GM18951 (cell line): ENCODE measurements around the gene MYLK3.

Experiments used
- POLR2A ChIP-seq: IDR thresholded peaks from 4 replicates; pipeline ENCODE4 v1.6.1; 2011; ENCODE audit warnings: mild to moderate bottlenecking; ENCODE audit not compliant: insufficient read length, insufficient read depth; ENCODE audit errors: extremely low read depth
- in situ Hi-C: fragments of 300-500 bp; cut with MboI; formaldehyde crosslinking; loops from one replicate; pipeline ENCODE4 v1.12.0; 2022; ENCODE audit warnings: low sequenced_read_pairs, mixed read lengths, inconsistent platforms; ENCODE audit not compliant: unreplicated experiment

MYLK3 gene

DNA sequence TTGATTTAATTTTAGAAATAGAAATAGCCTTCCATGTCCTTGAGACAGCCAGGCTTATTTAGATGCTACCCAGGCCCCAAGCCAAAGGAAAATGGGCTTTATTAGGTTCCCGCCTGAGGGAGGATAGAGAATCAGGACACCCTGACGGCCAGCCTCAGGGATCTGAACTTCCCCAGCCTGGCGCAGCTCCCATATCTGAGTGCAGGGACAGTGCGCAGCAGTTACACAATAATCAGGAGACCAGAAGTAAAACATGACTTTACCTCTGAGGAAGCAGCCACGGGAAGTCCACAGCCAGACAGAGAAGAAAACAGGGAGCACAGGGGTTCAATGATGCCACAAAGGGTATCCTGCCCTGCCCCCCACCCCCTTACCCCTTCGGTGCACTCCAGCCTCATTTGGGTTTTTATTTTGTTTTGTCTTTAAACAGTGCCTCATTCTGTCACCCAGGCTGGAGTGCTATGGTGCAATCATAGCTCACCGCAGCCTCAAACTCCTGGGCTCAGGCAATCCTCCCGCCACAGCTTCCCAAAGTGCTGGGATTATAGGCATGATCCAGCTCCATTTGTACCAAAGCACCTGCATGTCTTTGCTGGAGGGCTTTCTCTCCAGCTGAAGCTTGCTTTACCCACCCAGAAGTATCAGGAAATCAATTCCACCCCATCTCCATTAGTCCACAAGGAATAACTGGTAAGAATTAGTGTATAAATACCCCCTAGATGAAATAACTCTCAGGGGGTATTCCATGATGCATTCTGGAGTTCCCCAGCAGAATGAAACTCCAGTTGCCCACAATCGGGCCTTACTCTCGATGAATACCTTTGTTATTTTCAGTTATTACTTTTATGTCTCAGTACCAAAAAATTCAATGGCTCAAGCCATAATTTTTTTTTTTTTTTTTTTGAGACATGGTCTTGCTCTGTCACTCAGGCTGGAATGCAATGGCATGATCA, 36.8 kb downstream of the MYLK3 start:
- in situ Hi-C loops = no loop called here
- no peak for TF ChIP-seq POLR2A

DNA sequence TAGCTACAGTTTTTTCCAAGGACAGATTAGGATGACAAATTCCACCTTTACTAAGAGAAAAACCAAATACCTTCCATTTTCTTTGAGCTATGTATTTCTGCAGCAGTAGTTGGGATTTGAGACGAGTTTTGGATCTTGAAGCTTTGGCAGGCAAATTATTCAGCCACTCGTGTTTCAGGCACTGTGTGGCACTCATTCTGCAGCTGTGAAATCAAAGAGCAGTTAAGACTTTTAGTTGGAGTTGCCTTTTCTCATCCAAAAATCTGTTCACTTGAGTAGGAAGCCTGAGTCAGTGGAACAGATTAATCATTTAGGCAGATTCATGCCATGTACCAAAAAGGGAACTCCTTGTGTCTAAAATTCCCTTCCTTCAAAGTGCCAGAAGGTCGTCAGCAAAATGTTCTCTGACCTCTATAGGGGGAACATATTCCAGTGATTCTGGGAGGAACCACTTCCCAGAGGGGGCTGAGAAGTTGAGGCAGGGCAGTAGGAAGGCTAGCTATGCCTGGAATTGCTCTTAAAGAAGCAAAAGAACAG, 38.6 kb downstream of the MYLK3 start:
- TF ChIP-seq POLR2A = no peak

DNA sequence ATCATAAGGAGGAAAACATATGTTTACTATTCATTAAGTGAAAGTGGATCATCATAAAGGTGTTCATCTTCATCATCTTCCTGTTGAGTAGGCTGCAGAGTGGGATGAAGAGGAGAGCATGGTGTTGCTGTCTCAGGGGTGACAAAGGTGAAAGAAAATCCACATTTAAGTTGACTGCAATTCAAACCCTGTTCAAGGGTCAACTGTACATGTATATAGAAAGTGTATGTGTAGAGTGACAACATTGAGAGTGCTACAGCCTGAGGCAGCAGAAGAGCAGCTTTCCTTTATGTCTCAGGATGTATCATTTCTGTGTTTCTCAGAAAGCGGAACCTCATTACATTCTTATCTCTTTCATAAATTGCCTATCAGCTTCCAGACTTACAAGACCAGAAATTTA, 41.5 kb downstream of the MYLK3 start:
- in situ Hi-C loops = no loop called here

More for the DNA sequence above, 38.6 kb downstream of the MYLK3 start:
- in situ Hi-C loops = no loop called here

DNA sequence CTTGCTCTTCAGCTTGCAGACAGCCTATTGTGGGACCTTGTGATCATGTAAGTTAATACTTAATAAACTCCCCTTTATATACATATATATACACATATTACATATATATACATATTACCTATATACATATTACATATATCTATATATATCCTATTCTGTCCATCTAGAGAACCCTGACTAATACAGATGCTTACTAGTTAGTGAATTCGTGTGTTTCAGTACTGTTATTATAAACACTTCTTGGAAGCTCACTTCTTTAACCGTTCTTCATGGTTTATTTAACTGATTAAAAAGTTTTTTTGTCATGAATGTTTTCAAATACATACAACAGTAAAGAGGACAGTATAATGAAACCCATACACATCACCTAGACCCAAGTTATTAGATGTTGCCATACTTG, 46.1 kb downstream of the MYLK3 start:
- in situ Hi-C loops = no loop called here
- TF ChIP-seq POLR2A = no peak

More for the DNA sequence above, 41.5 kb downstream of the MYLK3 start:
- TF ChIP-seq POLR2A = no peak

DNA sequence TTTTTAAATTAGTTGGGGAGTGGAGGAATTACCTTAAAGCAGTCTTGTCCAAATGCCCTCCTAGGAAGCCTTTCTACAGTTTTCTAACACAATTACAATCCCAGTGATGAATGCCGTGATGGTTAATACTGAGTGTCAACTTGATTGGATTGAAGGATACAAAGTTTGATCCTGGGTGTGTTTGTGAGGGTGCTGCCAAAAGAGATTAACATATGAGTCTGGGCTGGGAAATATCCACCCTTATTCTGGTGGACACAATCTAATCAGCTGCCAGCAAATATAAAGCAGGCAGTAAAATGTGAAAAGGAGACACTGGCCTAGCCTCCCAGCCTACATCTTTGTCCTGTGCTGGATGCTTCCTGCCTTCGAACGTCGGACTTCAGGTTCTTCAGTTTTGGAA, 46.5 kb downstream of the MYLK3 start:
- TF ChIP-seq POLR2A = no peak
- in situ Hi-C loops = no loop called here

DNA sequence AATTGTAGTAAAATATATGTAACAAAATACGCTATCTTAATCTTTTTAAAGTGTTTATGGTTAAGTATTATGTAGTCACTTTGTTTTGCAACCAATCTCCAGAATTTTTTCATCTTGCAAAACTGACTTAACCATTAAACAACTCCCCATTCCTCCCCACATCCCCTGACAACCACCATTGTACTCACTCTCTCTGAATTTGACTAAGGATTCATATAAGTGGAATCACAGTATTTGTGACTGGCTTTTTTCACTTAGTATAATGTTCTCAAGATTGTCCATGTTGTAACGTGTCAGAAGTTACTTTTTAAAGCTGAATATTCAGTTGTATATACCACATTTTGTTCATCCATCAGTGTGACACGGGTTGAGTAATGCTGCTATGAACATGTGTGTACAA, 48.1 kb downstream of the MYLK3 start:
- TF ChIP-seq POLR2A = no peak

DNA sequence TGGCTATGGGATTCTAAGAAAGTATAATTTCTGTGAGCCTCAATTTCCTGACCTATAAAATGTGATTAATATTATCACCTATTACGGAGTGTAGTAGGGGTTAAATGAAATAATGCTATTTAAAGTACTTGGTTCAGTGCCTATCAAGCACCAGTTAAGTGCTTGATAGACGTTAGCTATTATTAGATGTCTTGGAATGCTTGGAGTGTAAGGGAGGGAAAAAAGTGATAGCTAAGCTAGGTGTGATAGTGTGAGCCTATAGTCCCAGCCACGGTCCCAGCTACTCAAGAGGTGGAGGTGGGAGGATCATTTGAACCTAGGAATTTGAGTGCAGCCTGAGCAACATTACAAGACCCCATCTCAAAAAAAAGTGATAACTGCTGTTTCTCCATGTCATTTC, 51.2 kb downstream of the MYLK3 start:
- TF ChIP-seq POLR2A = no peak
- in situ Hi-C loops = no loop called here

More for the DNA sequence above, 48.1 kb downstream of the MYLK3 start:
- in situ Hi-C loops = no loop called here

DNA sequence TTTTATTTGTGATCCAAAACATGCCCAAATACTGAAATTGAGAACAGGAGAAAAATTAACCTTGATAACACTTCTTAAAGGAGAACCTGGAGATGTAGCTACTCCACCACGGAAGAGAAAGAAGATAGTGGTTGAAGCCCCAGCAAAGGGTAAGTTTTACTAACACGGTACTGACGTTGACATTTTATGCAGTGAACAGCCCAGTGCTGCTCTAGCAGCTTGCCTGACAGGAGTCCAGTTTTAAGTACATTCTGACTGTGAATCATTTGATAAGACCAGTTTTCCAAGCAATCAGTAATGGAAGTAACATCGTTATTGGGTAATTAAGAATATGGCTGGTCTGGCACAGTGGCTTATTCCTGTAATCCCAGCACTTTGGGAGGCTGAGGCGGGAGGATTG, 52.2 kb downstream of the MYLK3 start:
- in situ Hi-C loops = no loop called here
- TF ChIP-seq POLR2A = no peak

DNA sequence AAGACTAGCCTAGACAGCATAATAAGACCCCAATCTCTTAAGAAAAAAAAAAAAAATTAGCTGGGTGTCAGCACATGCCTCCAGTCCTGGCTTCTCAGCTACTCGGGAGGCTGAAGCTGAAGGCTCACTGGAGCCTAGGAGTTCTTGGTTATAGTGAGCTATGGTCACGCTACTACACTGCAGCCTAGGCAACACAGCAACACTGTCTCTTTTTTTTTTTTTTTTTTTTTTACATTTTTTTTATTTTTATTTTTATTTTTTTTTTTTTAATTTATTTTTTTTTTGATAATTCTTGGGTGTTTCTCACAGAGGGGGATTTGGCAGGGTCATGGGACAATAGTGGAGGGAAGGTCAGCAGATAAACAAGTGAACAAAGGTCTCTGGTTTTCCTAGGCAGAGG, 54.5 kb downstream of the MYLK3 start:
- no peak for TF ChIP-seq POLR2A
- in situ Hi-C loops = no loop called here

DNA sequence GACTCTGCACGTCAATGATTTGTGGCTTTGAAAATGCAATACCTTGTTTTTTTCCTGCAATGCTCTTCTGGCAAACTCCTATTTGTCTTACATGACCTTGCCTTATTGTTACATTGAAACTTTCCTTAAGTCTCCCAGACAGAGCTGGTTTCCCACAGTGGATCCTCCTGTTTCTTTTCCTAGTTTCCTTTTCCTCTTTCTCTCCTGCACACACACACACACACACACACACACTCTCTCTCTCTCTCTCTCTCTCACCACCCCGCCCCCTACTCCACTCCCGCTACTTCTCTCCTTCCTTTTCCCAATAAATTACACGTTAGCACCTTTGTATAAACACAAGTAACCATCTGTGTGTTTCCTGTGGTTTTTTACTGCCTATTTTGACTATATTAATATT, 56.4 kb downstream of the MYLK3 start:
- TF ChIP-seq POLR2A = no peak
- in situ Hi-C loops = no loop called here

DNA sequence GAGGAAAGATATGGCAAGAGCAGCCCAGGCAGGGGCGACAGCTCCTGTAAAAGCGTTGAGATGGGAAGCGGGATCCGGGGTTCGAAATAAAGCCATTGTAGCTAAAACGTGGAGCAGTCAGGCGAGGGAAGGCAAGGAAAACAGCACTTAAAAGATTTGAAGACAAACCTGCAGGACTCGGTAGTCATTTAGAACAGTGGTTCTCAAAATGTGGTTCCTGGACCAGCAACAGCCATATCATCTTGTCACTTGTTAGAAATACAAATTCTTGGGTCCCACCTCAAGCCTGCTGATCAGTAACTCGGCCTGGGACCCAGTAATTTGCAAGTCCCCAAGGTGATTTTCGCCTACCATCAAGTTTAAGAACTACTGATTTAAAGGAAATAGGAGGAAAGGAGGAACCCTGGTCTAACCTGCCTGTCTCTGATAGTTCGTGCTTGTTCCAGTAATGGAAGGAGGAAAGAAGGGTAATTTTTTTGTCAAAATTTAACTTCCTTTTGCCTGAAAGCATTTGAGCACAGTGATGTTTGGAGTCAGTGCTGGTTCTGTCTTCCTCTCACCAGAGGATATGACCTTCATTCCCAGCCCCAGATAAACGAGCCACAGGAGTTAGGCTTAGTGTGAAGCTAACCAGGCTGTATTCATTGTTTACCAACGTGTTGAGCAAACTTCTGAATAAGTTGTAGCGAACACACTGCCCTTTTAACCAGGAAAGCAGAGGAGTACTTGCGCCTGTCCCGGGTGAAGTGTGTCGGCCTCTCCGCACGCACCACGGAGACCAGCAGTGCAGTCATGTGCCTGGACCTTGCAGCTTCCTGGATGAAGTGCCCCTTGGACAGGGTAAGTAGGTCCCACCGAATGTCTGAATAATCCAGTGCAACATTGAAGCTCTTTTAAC, 57.6 kb downstream of the MYLK3 start:
- in situ Hi-C loops = no loop called here
- no peak for TF ChIP-seq POLR2A

DNA sequence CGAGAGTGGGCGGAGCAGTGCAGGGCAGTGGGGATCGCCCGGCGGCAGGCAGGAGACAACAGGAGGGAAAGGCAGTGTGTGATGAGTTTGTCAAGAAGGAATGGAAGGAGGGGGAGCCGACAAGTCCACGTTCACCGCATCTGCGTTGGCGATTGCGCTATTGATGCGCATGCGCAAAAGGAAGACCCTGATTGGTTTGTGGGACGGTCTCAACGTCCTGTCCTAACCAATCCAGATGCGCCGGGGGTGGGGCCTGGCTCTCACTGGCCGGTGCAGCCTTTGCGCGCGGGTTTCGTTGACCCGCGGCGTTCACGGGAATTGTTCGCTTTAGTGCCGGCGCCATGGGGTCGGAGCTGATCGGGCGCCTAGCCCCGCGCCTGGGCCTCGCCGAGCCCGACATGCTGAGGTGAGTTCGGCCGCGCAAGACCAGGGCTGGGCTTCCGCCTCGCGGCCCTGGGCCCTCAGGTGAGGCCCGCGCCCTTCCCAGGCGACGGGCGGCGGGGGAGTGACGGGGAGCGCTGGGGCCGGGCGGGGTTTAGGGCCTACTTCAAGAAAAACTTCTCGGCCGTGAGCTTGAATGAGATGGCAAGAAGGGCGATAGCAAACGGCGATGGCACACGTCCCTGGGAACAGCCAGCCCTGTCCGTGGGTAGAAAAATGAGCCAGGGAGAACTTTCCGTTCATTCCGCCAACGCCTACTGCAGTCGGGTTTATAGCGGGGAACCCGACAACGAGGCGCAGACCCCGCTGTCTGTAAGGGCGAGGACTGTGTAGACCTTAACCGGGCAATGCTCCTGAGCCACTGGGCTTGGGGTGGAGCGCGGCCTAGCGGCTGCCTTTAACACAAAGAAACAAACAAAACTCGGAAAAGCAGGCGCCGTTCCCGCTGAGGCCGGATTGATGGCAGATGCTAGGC, 58.5 kb downstream of the MYLK3 start, which contains the start of gene ORC6:
ORC6 (plus strand) TSS at position 295 of the 916 bp plus-strand sequence; CDS start at position 342, 47 bp downstream.
- in situ Hi-C loops = no loop called here

DNA sequence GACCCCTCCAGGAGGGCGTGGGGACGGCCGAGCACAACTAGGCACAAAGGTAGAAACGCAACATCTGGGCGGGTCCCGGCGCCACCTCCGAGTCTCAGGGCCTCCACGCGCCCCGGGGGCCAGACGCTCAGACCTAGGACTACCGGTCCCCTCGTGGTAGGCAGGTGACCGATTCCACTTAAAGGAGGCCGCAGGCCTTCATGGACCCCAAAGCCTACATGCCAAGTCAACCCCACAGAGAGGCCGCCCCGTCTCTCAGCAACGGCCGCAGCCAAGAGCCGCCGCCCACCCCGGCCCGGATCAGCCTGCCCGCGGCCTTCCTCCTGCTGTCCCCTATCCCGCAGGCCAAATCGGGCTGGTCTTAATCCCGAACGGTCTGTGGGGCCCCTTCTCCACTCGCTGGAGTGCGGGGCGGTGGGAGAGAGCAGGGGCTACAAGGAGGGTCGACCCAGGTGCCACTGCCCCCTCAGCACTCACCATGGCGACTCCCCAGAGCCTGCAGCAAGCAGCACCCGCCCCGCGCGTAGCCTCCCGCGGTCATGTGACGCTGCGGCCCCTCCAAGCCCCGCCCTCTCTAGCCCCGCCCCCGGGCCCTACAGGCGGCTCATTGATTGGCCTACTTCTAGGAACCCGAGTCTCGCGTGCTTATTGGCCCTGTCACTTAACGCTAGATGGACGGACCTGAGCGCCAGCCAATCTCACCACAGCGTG, 59.3 kb downstream of the MYLK3 start, which contains the start of gene VPS35:
VPS35 (minus strand) TSS at position 525 of the 711 bp plus-strand sequence; CDS start at position 480, 45 bp downstream.
- peak; percentile 61 for TF ChIP-seq POLR2A
- in situ Hi-C loops = no loop called here

More for the DNA sequence above, 58.5 kb downstream of the MYLK3 start, which contains the start of gene ORC6:
- TF ChIP-seq POLR2A = peak; percentile 81
